ENCODE measurements around the gene DDX4.

Gene DDX4

GRCh38 chr5:55720188-55720703 is 17.6 kb upstream of the DDX4 start:
- TF ChIP-seq SIN3A (IDR thresholded peaks at IDR 0.05; ENCODE audit: borderline replicate concordance, insufficient read depth, low read length): no peak
- TF ChIP-seq POLR2AphosphoS5 (IDR thresholded peaks at IDR 0.05; ENCODE audit: low read depth, low read length): no peak
- TF ChIP-seq REST (IDR thresholded peaks at IDR 0.05; ENCODE audit: insufficient read depth in 1 of 2, low read depth in 2 of 2, low read length in 2 of 2): no peak
- TF ChIP-seq FOXP2 (optimal IDR thresholded peaks at IDR 0.05; ENCODE audit: borderline replicate concordance, extremely low read depth, extremely low read length, insufficient read depth): no peak
- TF ChIP-seq TAF1 (IDR thresholded peaks at IDR 0.05; ENCODE audit: borderline replicate concordance, insufficient read depth, low read length): no peak

- no peak for TF ChIP-seq SIN3A (IDR thresholded peaks at IDR 0.05; ENCODE audit: borderline replicate concordance, insufficient read depth, low read length)
- TF ChIP-seq REST (IDR thresholded peaks at IDR 0.05; ENCODE audit: insufficient read depth in 1 of 2, low read depth in 2 of 2, low read length in 2 of 2): no peak
- TF ChIP-seq POLR2AphosphoS5 (IDR thresholded peaks at IDR 0.05; ENCODE audit: low read depth, low read length): no peak
- TF ChIP-seq FOXP2 (optimal IDR thresholded peaks at IDR 0.05; ENCODE audit: borderline replicate concordance, extremely low read depth, extremely low read length, insufficient read depth): no peak
- TF ChIP-seq TAF1 (IDR thresholded peaks at IDR 0.05; ENCODE audit: borderline replicate concordance, insufficient read depth, low read length): no peak
These were observed 13.6 kb upstream of the DDX4 start for GRCh38 chr5:55724281-55724680.

GRCh38 chr5:55731848-55732247 is 6.0 kb upstream of the DDX4 start:
- no peak for TF ChIP-seq POLR2AphosphoS5 (IDR thresholded peaks at IDR 0.05; ENCODE audit: low read depth, low read length)
- TF ChIP-seq REST (IDR thresholded peaks at IDR 0.05; ENCODE audit: insufficient read depth in 1 of 2, low read depth in 2 of 2, low read length in 2 of 2): no peak
- no peak for TF ChIP-seq SIN3A (IDR thresholded peaks at IDR 0.05; ENCODE audit: borderline replicate concordance, insufficient read depth, low read length)
- no peak for TF ChIP-seq FOXP2 (optimal IDR thresholded peaks at IDR 0.05; ENCODE audit: borderline replicate concordance, extremely low read depth, extremely low read length, insufficient read depth)
- TF ChIP-seq TAF1 (IDR thresholded peaks at IDR 0.05; ENCODE audit: borderline replicate concordance, insufficient read depth, low read length): no peak

GRCh38 chr5:55732585-55732984 is 5.3 kb upstream of the DDX4 start:
- TF ChIP-seq SIN3A (IDR thresholded peaks at IDR 0.05; ENCODE audit: borderline replicate concordance, insufficient read depth, low read length): no peak
- no peak for TF ChIP-seq TAF1 (IDR thresholded peaks at IDR 0.05; ENCODE audit: borderline replicate concordance, insufficient read depth, low read length)

- TF ChIP-seq FOXP2 (optimal IDR thresholded peaks at IDR 0.05; ENCODE audit: borderline replicate concordance, extremely low read depth, extremely low read length, insufficient read depth) (no peak), REST (IDR thresholded peaks at IDR 0.05; ENCODE audit: insufficient read depth in 1 of 2, low read depth in 2 of 2, low read length in 2 of 2) (no peak), POLR2AphosphoS5 (IDR thresholded peaks at IDR 0.05; ENCODE audit: low read depth, low read length) (no peak), TAF1 (IDR thresholded peaks at IDR 0.05; ENCODE audit: borderline replicate concordance, insufficient read depth, low read length) (no peak)
These were observed 3.2 kb upstream of the DDX4 start for GRCh38 chr5:55734658-55735057.

All from PFSK-1 (cell line).